ENCODE results near the gene SLC1A5. TPM values are rescaled to one million over a fixed set of nuclear protein-coding genes. Genes with fewer than 3 reads are reported as not detected.

The SLC1A5 gene
- 353 TPM in 2 replicates for total RNA-seq

GRCh38 chr19:46788262-46788967 is at the start of gene SLC1A5:
Gene SLC1A5, minus strand, starts transcription at chr19:46788594. Its CDS starts 629 bp downstream, at chr19:46787965.

GRCh38 chr19:46746281-46747057 is 41.9 kb downstream of the SLC1A5 start, which contains the start of gene STRN4:
Gene STRN4, minus strand, starts transcription at chr19:46746450. Its CDS starts 20 bp downstream, at chr19:46746430.

GRCh38 chr19:46745521-46746280 is 42.7 kb downstream of the SLC1A5 start, which contains the start of gene FKRP:
Gene FKRP, plus strand, starts transcription at chr19:46746057. Its CDS starts 9,394 bp downstream, at chr19:46755451.

Other genes with a start within 250 kb of the SLC1A5 start
- 188 and 192 TPM in 2 replicates for gene CALM3, start 187.3 kb downstream of the SLC1A5 start, total RNA-seq
- gene PTGIR, start 163.5 kb downstream of the SLC1A5 start, total RNA-seq: 12.9 and 23.1 TPM in 2 replicates
- gene GNG8, start 152.4 kb downstream of the SLC1A5 start, total RNA-seq: not detected in 2 replicates
- 17.6 and 26.5 TPM in 2 replicates for gene DACT3, start 127.4 kb downstream of the SLC1A5 start, total RNA-seq
- gene PRKD2, start 71.5 kb downstream of the SLC1A5 start, total RNA-seq: 14.6 and 15.3 TPM in 2 replicates
- gene FKRP, start 42.5 kb downstream of the SLC1A5 start, total RNA-seq: 21.5 and 34.1 TPM in 2 replicates
- gene STRN4, start 42.1 kb downstream of the SLC1A5 start, total RNA-seq: 70.2 and 86.5 TPM in 2 replicates
- gene AP2S1, start 62.3 kb upstream of the SLC1A5 start, total RNA-seq: 140 and 250 TPM in 2 replicates
- 30.2 and 32.7 TPM in 2 replicates for gene ARHGAP35, start 72.4 kb upstream of the SLC1A5 start, total RNA-seq
- 1.7 and 2.6 TPM in 2 replicates for gene NPAS1, start 231.2 kb upstream of the SLC1A5 start, total RNA-seq